ENCODE data around the gene GIGYF1. TPM values are rescaled to one million over a fixed set of nuclear protein-coding genes. Genes with fewer than 3 reads are reported as not detected.

The GIGYF1 gene
- total and polyA plus RNA-seq, 2 donors (not counting 3 experiments of a cell fraction or from before 2014, with no cell fraction given) = 13.6 to 46.3 TPM

DNA sequence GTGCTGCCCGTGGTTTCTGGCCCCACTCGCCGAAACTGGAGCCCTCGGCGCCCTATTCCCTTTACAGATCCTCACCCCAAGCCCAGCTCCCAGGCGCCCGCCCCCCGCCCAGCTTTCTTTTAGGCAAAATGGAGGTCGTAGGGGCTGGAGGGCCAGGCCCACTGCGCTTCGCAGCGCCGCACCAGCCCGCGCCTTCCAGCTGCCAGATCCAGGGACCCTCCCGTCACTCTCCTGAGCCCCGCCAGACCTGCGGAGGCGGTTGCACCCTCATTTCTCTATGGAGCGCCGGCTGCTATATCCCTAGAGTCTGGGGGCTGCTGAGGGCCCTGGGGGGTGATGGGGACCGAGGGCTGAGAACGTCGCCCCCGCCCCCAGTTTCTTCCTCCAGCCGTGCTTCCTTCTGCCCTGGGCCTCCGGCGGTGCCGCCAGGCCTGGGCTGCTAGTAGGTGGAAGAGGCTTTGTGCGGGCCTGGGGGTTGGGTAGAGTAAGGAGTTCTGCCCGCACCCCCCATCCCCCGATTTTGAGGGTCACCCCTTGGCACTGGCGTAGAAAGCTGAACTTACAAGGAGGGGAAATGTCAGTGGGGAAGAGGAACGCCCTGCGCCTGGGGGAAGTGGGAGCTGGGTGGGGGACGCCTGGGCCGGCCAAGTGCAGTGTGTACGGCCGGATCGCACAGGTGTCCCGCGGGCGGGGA is 19.5 kb downstream of the GIGYF1 start:
- Histone ChIP-seq H3K27ac (ENCODE audit: insufficient read depth, low read depth, low read length) (no peak overlapping the region), H3K27me3 (ENCODE audit: control insufficient read depth in 2 of 2, insufficient read depth in 2 of 2, low read length in 2 of 2) (peaks cover 2 to 5% of the 10 kb centered on the region in 2 experiments), H3K4me3 (replicated peaks in 1 of 3; ENCODE audit: insufficient read depth in 1 of 3, low read depth in 1 of 3, low read length in 3 of 3) (peak overlapping the region; percentile 70 to 88 (median 86)), H3K4me1 (ENCODE audit: control insufficient read depth, extremely low read depth, insufficient read depth, low read length) (peaks cover 4% of the 10 kb centered on the region), H3K9me1 (replicated peaks; ENCODE audit: control insufficient read depth, extremely low read depth, insufficient read depth, low read length) (no peaks in the 10 kb centered on the region), H3K79me2 (ENCODE audit: control insufficient read depth, insufficient read depth, low read length) (peaks cover 28% of the 10 kb centered on the region), H3K4me2 (ENCODE audit: insufficient read depth, low read length) (peak overlapping the region; percentile 74), H3K9ac (replicated peaks; ENCODE audit: extremely low read depth, insufficient read depth, low read length) (peak overlapping the region; percentile 45), H3K9me3 (replicated peaks; ENCODE audit: control insufficient read depth, insufficient read depth, low read length) (no peaks in the 10 kb centered on the region), H3K36me3 (ENCODE audit: control insufficient read depth in 2 of 2, extremely low read depth in 1 of 2, insufficient read depth in 2 of 2, low read length in 2 of 2) (peaks cover 8 to 28% of the 10 kb centered on the region in 2 experiments), H4K20me1 (replicated peaks; ENCODE audit: control insufficient read depth, extremely low read depth, insufficient read depth, low read length) (no peaks in the 10 kb centered on the region), H2AFZ (ENCODE audit: low read depth, low read length) (no peak overlapping the region)
- dilution Hi-C loops (cut with MboI; ENCODE audit: extremely low pct_ligation_motif_present, low sequenced_read_pairs) (no loop called here), intact Hi-C loops (cut with micrococcal nuclease) (loop anchor here (5.0 kb wide), 1 partner anchor 207 kb away; no protein-coding TSS in a partner anchor)
- no TSS peak for BruUV-seq (replicated peaks)
- DNase-seq (ENCODE audit: low read depth, low spot score) (peak; percentile 42), FAIRE-seq (no peak)
- CTCF ChIA-PET = interaction anchor here (0.6 to 1.4 kb wide), 5 partner anchors 9 to 297 kb away, joined by 3 to 5 read pairs (median 3); partner anchors contain the start of genes POP7 and SLC12A9
- TF ChIP-seq EZH2 (IDR thresholded peaks at IDR 0.05; ENCODE audit: borderline replicate concordance, low read depth, low read length, severe bottlenecking) (no peak), GATA2 (IDR thresholded peaks at IDR 0.05; ENCODE audit: insufficient read depth, insufficient read length, low read depth, low read length) (no peak), POLR2A (IDR thresholded peaks at IDR 0.05; ENCODE audit: low read depth, low read length) (no peak), MYC (IDR thresholded peaks at IDR 0.05; ENCODE audit: low read depth, low read length) (no peak), POLR2AphosphoS5 (IDR thresholded peaks at IDR 0.05; ENCODE audit: insufficient read depth, low read depth, low read length) (no peak), FOS (IDR thresholded peaks at IDR 0.05; ENCODE audit: borderline replicate concordance, insufficient read depth, low read length) (no peak), JUN (IDR thresholded peaks at IDR 0.05; ENCODE audit: borderline replicate concordance, insufficient read depth, insufficient read length, low read depth) (no peak)
- TF ChIP-seq, protein P1, sequence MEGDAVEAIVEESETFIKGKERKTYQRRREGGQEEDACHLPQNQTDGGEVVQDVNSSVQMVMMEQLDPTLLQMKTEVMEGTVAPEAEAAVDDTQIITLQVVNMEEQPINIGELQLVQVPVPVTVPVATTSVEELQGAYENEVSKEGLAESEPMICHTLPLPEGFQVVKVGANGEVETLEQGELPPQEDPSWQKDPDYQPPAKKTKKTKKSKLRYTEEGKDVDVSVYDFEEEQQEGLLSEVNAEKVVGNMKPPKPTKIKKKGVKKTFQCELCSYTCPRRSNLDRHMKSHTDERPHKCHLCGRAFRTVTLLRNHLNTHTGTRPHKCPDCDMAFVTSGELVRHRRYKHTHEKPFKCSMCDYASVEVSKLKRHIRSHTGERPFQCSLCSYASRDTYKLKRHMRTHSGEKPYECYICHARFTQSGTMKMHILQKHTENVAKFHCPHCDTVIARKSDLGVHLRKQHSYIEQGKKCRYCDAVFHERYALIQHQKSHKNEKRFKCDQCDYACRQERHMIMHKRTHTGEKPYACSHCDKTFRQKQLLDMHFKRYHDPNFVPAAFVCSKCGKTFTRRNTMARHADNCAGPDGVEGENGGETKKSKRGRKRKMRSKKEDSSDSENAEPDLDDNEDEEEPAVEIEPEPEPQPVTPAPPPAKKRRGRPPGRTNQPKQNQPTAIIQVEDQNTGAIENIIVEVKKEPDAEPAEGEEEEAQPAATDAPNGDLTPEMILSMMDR (IDR thresholded peaks at IDR 0.05; ENCODE audit: extremely low read depth in 1 of 2, insufficient read depth in 1 of 2, low read depth in 1 of 2, low read length in 2 of 2) = no peak
- TF ChIP-seq, protein P2, sequence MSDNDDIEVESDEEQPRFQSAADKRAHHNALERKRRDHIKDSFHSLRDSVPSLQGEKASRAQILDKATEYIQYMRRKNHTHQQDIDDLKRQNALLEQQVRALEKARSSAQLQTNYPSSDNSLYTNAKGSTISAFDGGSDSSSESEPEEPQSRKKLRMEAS (IDR thresholded peaks at IDR 0.05; ENCODE audit: insufficient read depth, insufficient read length) = no peak
- POLR2A ChIA-PET = no interaction called here

Measured in endothelial cell of umbilical vein (primary cell).